IMR-90 (cell line): ENCODE data around the gene RAB9A. TPM values are rescaled to one million over a fixed set of nuclear protein-coding genes. Genes with fewer than 3 reads are reported as not detected.

ENCODE experiments used
- ATAC-seq: fragments of 200-7000 bp; cut with Tn5 transposase; 2 replicates; pipeline ENCODE4 v1.9.1; 2020; ENCODE audit warnings: low read depth, mild to moderate bottlenecking, moderate library complexity
- BruUV-seq: library from RNA; stranded (reverse); fragments of 400-500 nt; replicated peaks from 2 replicates; lab custom pipeline; 2021; lab: Mats Ljungman, UMichigan
- CTCF ChIA-PET: fragments of 300-600 bp; formaldehyde crosslinking; extraction: SDS; loops from one replicate; lab custom pipeline; 2021; ENCODE audit warnings: antibody characterized with exemption; lab: Yijun Ruan, JAX
- POLR2A ChIA-PET: fragments of 300-600 bp; sonication (Branson Sonifier 250); formaldehyde crosslinking; loops from one replicate; lab custom pipeline; 2022; ENCODE audit warnings: antibody characterized with exemption; ENCODE audit not compliant: unreplicated experiment; lab: Charles Lee
- DNase-seq: peaks from one replicate; pipeline ENCODE4 v3.0.0; 2013
- H2AFZ ChIP-seq: replicated peaks from 2 replicates; pipeline ENCODE3; 2013; ENCODE audit warnings: low read length, mild to moderate bottlenecking; ENCODE audit not compliant: poor library complexity
- H2AK5ac ChIP-seq: 2 replicates; pipeline ENCODE4 v1.6.1; 2013; ENCODE audit warnings: low read depth, low read length, inconsistent platforms
- H2AK9ac ChIP-seq: replicated peaks from 2 replicates; pipeline ENCODE3; 2013; ENCODE audit warnings: mild to moderate bottlenecking, low read depth, low read length, moderate library complexity; ENCODE audit not compliant: poor library complexity
- H2BK120ac ChIP-seq: 2 replicates; pipeline ENCODE4 v1.6.1; 2013; ENCODE audit warnings: low read depth, low read length, inconsistent platforms
- H2BK15ac ChIP-seq: 3 replicates; pipeline ENCODE4 v1.6.1; 2013; ENCODE audit warnings: low read depth, low read length, inconsistent platforms
- H2BK20ac ChIP-seq: 2 replicates; pipeline ENCODE4 v1.6.1; 2013; ENCODE audit warnings: low read depth, mild to moderate bottlenecking, inconsistent platforms, low read length, moderate library complexity
- H2BK5ac ChIP-seq: 2 replicates; pipeline ENCODE4 v1.6.1; 2013; ENCODE audit warnings: mild to moderate bottlenecking, low read depth, low read length, inconsistent platforms; ENCODE audit not compliant: poor library complexity, severe bottlenecking
- H3K14ac ChIP-seq: replicated peaks from 2 replicates; pipeline ENCODE4 v1.6.1; 2013; ENCODE audit warnings: low read depth, low read length, inconsistent platforms
- H3K18ac ChIP-seq: 2 replicates; pipeline ENCODE4 v1.6.1; 2013; ENCODE audit warnings: low read depth, low read length, control low read depth
- H3K23ac ChIP-seq: 2 replicates; pipeline ENCODE4 v1.6.1; 2013; ENCODE audit warnings: low read depth, low read length, inconsistent platforms
- H3K27ac ChIP-seq: 2 replicates; pipeline ENCODE4 v1.5.1; 2013; ENCODE audit warnings: mild to moderate bottlenecking, control low read depth, low read length; ENCODE audit not compliant: insufficient read depth
- H3K27me3 ChIP-seq: 2 replicates; pipeline ENCODE4 v1.6.1; 2013; ENCODE audit warnings: low read length; ENCODE audit not compliant: control insufficient read depth, insufficient read depth
- H3K36me3 ChIP-seq: 2 replicates; pipeline ENCODE4 v1.6.1; 2013; ENCODE audit warnings: low read length, mixed read lengths; ENCODE audit not compliant: control insufficient read depth, insufficient read depth
- H3K4ac ChIP-seq: 2 replicates; pipeline ENCODE4 v1.6.1; 2013; ENCODE audit warnings: low read depth, low read length, inconsistent platforms
- H3K4me1 ChIP-seq: 2 replicates; pipeline ENCODE4 v1.6.1; 2013; ENCODE audit warnings: low read length, mixed read lengths; ENCODE audit not compliant: control insufficient read depth, insufficient read depth
- H3K4me2 ChIP-seq: 2 replicates; pipeline ENCODE4 v1.6.1; 2013; ENCODE audit warnings: low read depth, mild to moderate bottlenecking, control low read depth, low read length, moderate library complexity
- H3K4me3 ChIP-seq: 2 replicates; pipeline ENCODE4 v1.5.1; 2013; ENCODE audit warnings: low read depth, mild to moderate bottlenecking, control low read depth, low read length, moderate library complexity; ENCODE audit not compliant: insufficient read depth
- H3K56ac ChIP-seq: 2 replicates; pipeline ENCODE4 v1.6.1; 2013; ENCODE audit warnings: low read length, inconsistent platforms; ENCODE audit not compliant: insufficient read depth; ENCODE audit errors: extremely low read depth
- H3K79me1 ChIP-seq, 2 experiments: 2 replicates each; pipeline ENCODE4 v1.6.1; 2013; ENCODE audit warnings: low read length in 2 of 2, inconsistent platforms in 1 of 2, low read depth in 1 of 2
- H3K9ac ChIP-seq: 2 replicates; pipeline ENCODE4 v1.6.1; 2013; ENCODE audit warnings: low read depth, low read length, control low read depth
- H3K9me1 ChIP-seq: 2 replicates; pipeline ENCODE4 v1.6.1; 2013; ENCODE audit warnings: low read length, inconsistent platforms; ENCODE audit not compliant: insufficient read depth
- H3K9me3 ChIP-seq: 2 replicates; pipeline ENCODE4 v1.6.1; 2013; ENCODE audit warnings: low read length; ENCODE audit not compliant: control insufficient read depth, insufficient read depth
- H4K20me1 ChIP-seq: 2 replicates; pipeline ENCODE4 v1.6.1; 2013; ENCODE audit warnings: low read length, inconsistent platforms; ENCODE audit not compliant: insufficient read depth
- H4K5ac ChIP-seq: 2 replicates; pipeline ENCODE4 v1.6.1; 2013; ENCODE audit warnings: mild to moderate bottlenecking, low read depth, low read length, control low read depth
- H4K8ac ChIP-seq, 2 experiments: 2 replicates each; pipeline ENCODE4 v1.6.1; 2013; ENCODE audit warnings: low read depth in 2 of 2, low read length in 2 of 2, control low read depth in 1 of 2, inconsistent platforms in 1 of 2
- H4K91ac ChIP-seq: 2 replicates; pipeline ENCODE4 v1.6.1; 2013; ENCODE audit warnings: low read depth, low read length, inconsistent platforms; ENCODE audit not compliant: insufficient read depth
- MAFK ChIP-seq: IDR thresholded peaks from 2 replicates; pipeline ENCODE4 v1.6.1; 2012; ENCODE audit warnings: low read depth, low read length, improper control_type of control experiment
- MAZ ChIP-seq: IDR thresholded peaks from 2 replicates; pipeline ENCODE4 v1.6.1; 2012; ENCODE audit warnings: low read depth, mild to moderate bottlenecking, low read length, improper control_type of control experiment, moderate library complexity, borderline replicate concordance
- MXI1 ChIP-seq: IDR thresholded peaks from 2 replicates; pipeline ENCODE4 v1.6.1; 2012; ENCODE audit warnings: low read depth, mild to moderate bottlenecking, low read length, moderate library complexity, borderline replicate concordance
- USF2 ChIP-seq: fragments of 150-350 bp; IDR thresholded peaks from 2 replicates; pipeline ENCODE4 v1.6.1; 2017; ENCODE audit warnings: mild to moderate bottlenecking, antibody characterized with exemption, low read length, low read depth
- WGBS, 2 experiments: methylation state at CpG; one replicate each; pipeline versions ENCODE4 v1.1.5 to v1.1.7; 2013; ENCODE audit warnings: missing lambda C conversion rate in 2 of 2; ENCODE audit not compliant: insufficient read length in 1 of 2; ENCODE audit errors: extremely low coverage in 2 of 2; 5-methylcytosine and 5-hydroxymethylcytosine counted together
- dilution Hi-C: fragments of 300-500 bp; cut with HindIII; formaldehyde crosslinking; loops from one replicate; pipeline ENCODE4 v1.14.3; 2018; ENCODE audit warnings: low sequenced_read_pairs; ENCODE audit not compliant: unreplicated experiment
- in situ Hi-C: fragments of 300-500 bp; cut with MboI; formaldehyde crosslinking; loops from 3 replicates; pipeline ENCODE4 v1.14.3; 2019; ENCODE audit warnings: low sequenced_read_pairs, inconsistent platforms, mixed read lengths
- intact Hi-C: fragments of 100-400 bp; cut with micrococcal nuclease; formaldehyde crosslinking; loops from 2 replicates; pipeline ENCODE4 v1.10.0; 2022
- polyA plus RNA-seq, 3 experiments: library from polyadenylated mRNA; depleted of rRNA; stranded (reverse); fragments of >200 nt; gene quantifications; 2 replicates each; pipeline ENCODE4 v1.2.3, GENCODE V29; 2012; ENCODE audit warnings: low replicate concordance in 1 of 3
- total RNA-seq: library from RNA; depleted of rRNA; stranded (reverse); fragments of >200 nt; gene quantifications from 2 replicates; pipeline ENCODE4 v1.2.3, GENCODE V29; 2012

RAB9A gene
- total and polyA plus RNA-seq, 2 of the 4 experiments (the other 2 are of a cell fraction), result 15.8 to 22.3 TPM

GRCh38 chrX:13699183-13699826, 10.4 kb downstream of the RAB9A start:
- Histone ChIP-seq H2AK9ac (no peak overlapping the region), H3K36me3 (peaks cover 10% of the 10 kb centered on the region; the same call in 1 of the 2 replicates), H3K27ac (no peak overlapping the region), H3K18ac (no peak overlapping the region), H2BK20ac (no peak overlapping the region), H3K27me3 (no peaks in the 10 kb centered on the region; the same call in 1 of the 2 replicates), H2AK5ac (no peak overlapping the region), H3K4me3 (no peak overlapping the region), H4K8ac (no peak overlapping the region), H4K20me1 (peaks cover 65% of the 10 kb centered on the region), H2BK5ac (no peak overlapping the region), H4K91ac (no peak overlapping the region), H3K4ac (no peak overlapping the region), H2AFZ (no peak overlapping the region), H3K79me1 (peaks cover 17 to 58% of the 10 kb centered on the region in 2 experiments), H4K5ac (no peak overlapping the region), H3K9me3 (no peaks in the 10 kb centered on the region), H3K9ac (no peak overlapping the region), H3K14ac (no peak overlapping the region), H3K56ac (no peak overlapping the region), H2BK15ac (no peak overlapping the region), H3K23ac (no peak overlapping the region), H3K4me2 (no peak overlapping the region), H2BK120ac (no peak overlapping the region), H3K9me1 (peaks cover 3% of the 10 kb centered on the region; the same call in 1 of the 2 replicates), H3K4me1 (peaks cover 9% of the 10 kb centered on the region)
- in situ Hi-C loops, result no loop called here
- POLR2A ChIA-PET, result no interaction called here
- no TSS peak for BruUV-seq
- CTCF ChIA-PET, result no interaction called here
- intact Hi-C loops, result no loop called here
- 83% methylated on average over 1 of the region's 7 CpGs; no CpG with 5 or more reads in 1 of the 2 experiments for WGBS, 2 experiments
- dilution Hi-C loops, result no loop called here
- no peak for ATAC-seq
- TF ChIP-seq MXI1, result no peak
- no peak for TF ChIP-seq MAZ
- TF ChIP-seq MAFK, result no peak
- TF ChIP-seq USF2, result no peak
- peak; percentile 23 for DNase-seq
